Natural killer cell (primary cell): ENCODE measurements around the gene DDIAS. TPM values are rescaled to one million over a fixed set of nuclear protein-coding genes. Genes with fewer than 3 reads are reported as not detected.

Experiments
- ATAC-seq, 3 donors: fragments of 150-1000 bp in 2 of 3; fragments of 200-7000 bp in 1 of 3; cut with Tn5 transposase; 1 replicate in 1 of 3; 2 replicates in 2 of 3; pipeline ENCODE4 v1.10.0; 2021; ENCODE audit warnings: mild to moderate bottlenecking in 2 of 3, moderate library complexity in 2 of 3
- DNase-seq, 2 donors: peaks; one replicate each; pipeline versions ENCODE4 v3.0.0 to v3.0.0-alpha.2; 2013 to 2021; ENCODE audit warnings: mixed read lengths in 1 of 2
- H3K27ac ChIP-seq: one replicate; pipeline ENCODE4 v1.5.1; 2013; ENCODE audit warnings: mild to moderate bottlenecking, low read length
- H3K27me3 ChIP-seq: one replicate; pipeline ENCODE4 v1.6.1; 2013; ENCODE audit warnings: low read length; ENCODE audit not compliant: control insufficient read depth, insufficient read depth
- H3K36me3 ChIP-seq: one replicate; pipeline ENCODE4 v1.6.1; 2013; ENCODE audit warnings: low read length; ENCODE audit not compliant: control insufficient read depth, insufficient read depth
- H3K4me1 ChIP-seq: one replicate; pipeline ENCODE4 v1.6.1; 2013; ENCODE audit warnings: low read length; ENCODE audit not compliant: control insufficient read depth, insufficient read depth
- H3K4me3 ChIP-seq: one replicate; pipeline ENCODE4 v1.5.1; 2013; ENCODE audit warnings: low read length
- H3K9me3 ChIP-seq: one replicate; pipeline ENCODE4 v1.6.1; 2013; ENCODE audit warnings: low read length; ENCODE audit not compliant: control insufficient read depth, insufficient read depth
- H3K27ac Mint-ChIP-seq, 2 donors: one replicate each; pipeline ENCODE4 v1.8.0; 2022; ENCODE audit warnings: mild to moderate bottlenecking in 2 of 2, mixed read lengths in 2 of 2, moderate library complexity in 1 of 2
- H3K27me3 Mint-ChIP-seq, 2 donors: one replicate each; pipeline ENCODE4 v1.8.0; 2022; ENCODE audit warnings: low read depth in 2 of 2, mixed read lengths in 2 of 2
- H3K36me3 Mint-ChIP-seq: one replicate; pipeline ENCODE4 v1.8.0; 2022; ENCODE audit warnings: mixed read lengths
- H3K4me1 Mint-ChIP-seq, 2 donors: one replicate each; pipeline ENCODE4 v1.8.0; 2022; ENCODE audit warnings: mixed read lengths in 2 of 2
- H3K4me3 Mint-ChIP-seq: one replicate; pipeline ENCODE4 v1.8.0; 2022; ENCODE audit warnings: mild to moderate bottlenecking, moderate library complexity, mixed read lengths
- H3K9me3 Mint-ChIP-seq, 2 donors: one replicate each; pipeline ENCODE4 v1.8.0; 2022; ENCODE audit warnings: mixed read lengths in 2 of 2
- whole genome bisulfite sequencing: methylation state at CpG from one replicate; pipeline ENCODE4 v1.1.7; 2013; ENCODE audit warnings: missing lambda C conversion rate; ENCODE audit not compliant: insufficient coverage; 5-methylcytosine and 5-hydroxymethylcytosine counted together
- intact Hi-C: fragments of 100-400 bp; cut with micrococcal nuclease; formaldehyde crosslinking; loops from one replicate; pipeline ENCODE4 v1.14.2; 2022
- total RNA-seq, 4 donors: library from RNA; stranded (reverse); fragments of 120-200 nt in 1 of 4; gene quantifications; one replicate each; pipeline versions ENCODE4 v1.2.3 to v1.2.4, GENCODE V29; 2013 to 2022
- TF ChIP-seq, protein P1 (sequence below): fragments of 200-600 bp; IDR thresholded peaks from one replicate; pipeline ENCODE4 v1.8.0; 2022; ENCODE audit warnings: antibody characterized with exemption

Gene DDIAS
- total RNA-seq, 3 donors from 2014 or later (not counting 1 experiment from before 2014, with no cell fraction given): 0.89 to 2.4 (median 1.8) TPM

DNA sequence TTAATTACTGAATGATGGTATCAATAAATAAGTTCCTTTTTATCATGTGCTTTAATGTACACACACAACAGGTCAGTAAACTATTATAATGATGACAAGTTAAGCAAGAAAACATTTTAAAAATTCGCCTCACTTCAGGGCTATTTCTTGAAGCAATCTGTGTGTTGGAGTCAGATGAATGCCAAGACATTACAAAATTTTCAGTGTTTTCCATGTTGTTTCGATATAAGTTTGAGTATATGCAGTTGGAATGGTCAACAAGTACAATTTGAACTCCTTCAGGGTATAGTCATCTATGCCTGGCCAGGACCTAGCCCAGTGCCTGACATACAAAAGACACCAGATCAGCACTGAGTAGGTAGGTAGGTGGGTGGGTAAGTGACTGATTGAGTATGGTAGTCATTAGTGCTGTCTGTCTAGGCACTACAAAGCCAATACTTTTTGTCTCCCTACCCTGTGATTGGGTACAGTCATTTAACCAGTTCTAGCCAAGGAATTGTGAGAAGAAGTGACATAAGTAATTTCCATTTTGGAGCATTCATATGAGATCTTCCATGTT lies 8.8 kb upstream of the DDIAS start:
- no peak for DNase-seq
- no peaks in the 10 kb centered on the region for H3K27me3 ChIP-seq
- H3K9me3 Mint-ChIP-seq: no peaks in the 10 kb centered on the region
- no peaks in the 10 kb centered on the region for H3K27me3 Mint-ChIP-seq
- H3K4me3 ChIP-seq: no peak overlapping the region
- ATAC-seq: no peak
- no peak overlapping the region for H3K27ac ChIP-seq
- H3K9me3 ChIP-seq: no peaks in the 10 kb centered on the region
- H3K27ac Mint-ChIP-seq: no peak overlapping the region
- WGBS: 78% methylated on average over 2 of the region's 2 CpGs
- TF ChIP-seq, protein P1, sequence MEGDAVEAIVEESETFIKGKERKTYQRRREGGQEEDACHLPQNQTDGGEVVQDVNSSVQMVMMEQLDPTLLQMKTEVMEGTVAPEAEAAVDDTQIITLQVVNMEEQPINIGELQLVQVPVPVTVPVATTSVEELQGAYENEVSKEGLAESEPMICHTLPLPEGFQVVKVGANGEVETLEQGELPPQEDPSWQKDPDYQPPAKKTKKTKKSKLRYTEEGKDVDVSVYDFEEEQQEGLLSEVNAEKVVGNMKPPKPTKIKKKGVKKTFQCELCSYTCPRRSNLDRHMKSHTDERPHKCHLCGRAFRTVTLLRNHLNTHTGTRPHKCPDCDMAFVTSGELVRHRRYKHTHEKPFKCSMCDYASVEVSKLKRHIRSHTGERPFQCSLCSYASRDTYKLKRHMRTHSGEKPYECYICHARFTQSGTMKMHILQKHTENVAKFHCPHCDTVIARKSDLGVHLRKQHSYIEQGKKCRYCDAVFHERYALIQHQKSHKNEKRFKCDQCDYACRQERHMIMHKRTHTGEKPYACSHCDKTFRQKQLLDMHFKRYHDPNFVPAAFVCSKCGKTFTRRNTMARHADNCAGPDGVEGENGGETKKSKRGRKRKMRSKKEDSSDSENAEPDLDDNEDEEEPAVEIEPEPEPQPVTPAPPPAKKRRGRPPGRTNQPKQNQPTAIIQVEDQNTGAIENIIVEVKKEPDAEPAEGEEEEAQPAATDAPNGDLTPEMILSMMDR: no peak
- H3K4me3 Mint-ChIP-seq: no peak overlapping the region
- H3K4me1 ChIP-seq: no peaks in the 10 kb centered on the region
- peaks cover 5 to 17% of the 10 kb centered on the region in 2 donors for H3K4me1 Mint-ChIP-seq
- intact Hi-C loops: no loop called here
- H3K36me3 Mint-ChIP-seq: no peaks in the 10 kb centered on the region
- no peaks in the 10 kb centered on the region for H3K36me3 ChIP-seq

DNA sequence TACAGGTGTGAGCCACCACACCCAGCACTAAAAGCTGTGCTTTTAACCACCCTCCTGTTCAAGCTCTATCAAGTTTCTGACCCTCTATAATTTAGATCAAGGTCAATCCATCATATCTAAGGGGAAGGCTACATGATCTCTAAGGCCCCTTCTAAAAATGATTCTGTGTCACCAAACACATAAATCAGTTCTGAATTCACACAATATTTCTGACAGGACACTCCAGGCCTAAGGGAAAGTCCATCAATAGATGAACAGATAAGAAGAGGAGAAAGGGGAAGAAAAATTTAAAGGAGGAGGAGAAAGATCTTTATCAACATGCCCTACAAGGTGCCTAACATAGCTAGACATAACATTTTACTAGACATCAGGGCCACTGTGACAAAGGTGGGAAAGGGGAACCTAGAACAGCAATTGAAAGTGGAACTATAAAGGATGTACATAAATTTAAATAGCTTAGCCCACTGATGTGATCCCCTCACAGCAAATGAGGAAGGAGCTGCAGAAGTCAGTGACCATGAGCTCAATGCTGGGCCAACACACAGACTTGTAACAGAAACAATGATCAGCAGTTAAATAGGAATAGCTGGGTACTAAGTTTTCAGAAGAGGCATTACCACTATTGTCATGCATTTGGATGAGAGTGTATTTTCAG lies 6.0 kb upstream of the DDIAS start:
- ATAC-seq (no peak), DNase-seq (no peak)
- no peak overlapping the region for H3K27ac Mint-ChIP-seq
- H3K4me1 Mint-ChIP-seq: peaks cover 28 to 40% of the 10 kb centered on the region in 2 donors
- H3K4me1 ChIP-seq: peaks cover 19% of the 10 kb centered on the region
- no peaks in the 10 kb centered on the region for H3K36me3 ChIP-seq
- no peaks in the 10 kb centered on the region for H3K9me3 ChIP-seq
- H3K27me3 Mint-ChIP-seq: no peaks in the 10 kb centered on the region
- H3K27ac ChIP-seq: peak overlapping the region; percentile 47
- no peaks in the 10 kb centered on the region for H3K36me3 Mint-ChIP-seq
- intact Hi-C loops: no loop called here
- no peak overlapping the region for H3K4me3 Mint-ChIP-seq
- TF ChIP-seq, protein P1: no peak
- H3K27me3 ChIP-seq: no peaks in the 10 kb centered on the region
- H3K4me3 ChIP-seq: no peak overlapping the region
- H3K9me3 Mint-ChIP-seq: no peaks in the 10 kb centered on the region

DNA sequence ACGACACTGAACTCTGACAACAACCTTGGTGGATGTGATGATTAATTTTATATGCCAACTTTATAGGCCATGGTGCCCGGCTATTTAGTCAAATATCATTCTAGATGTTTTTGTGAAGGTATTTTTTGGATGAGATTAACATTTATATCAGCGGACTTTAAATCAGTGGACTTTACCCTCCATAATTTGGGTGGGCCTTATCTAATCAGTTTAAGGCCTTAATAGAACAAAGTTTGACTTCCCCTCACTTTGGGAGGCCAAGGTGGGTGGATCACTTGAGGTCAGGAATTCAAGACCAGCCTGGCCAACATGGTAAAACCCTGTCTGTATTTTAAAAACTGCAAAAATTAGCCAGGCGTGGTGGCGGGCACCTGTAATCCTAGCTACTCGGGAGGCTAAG lies 5.4 kb upstream of the DDIAS start:
- peaks cover 24% of the 10 kb centered on the region for H3K4me1 ChIP-seq
- no peaks in the 10 kb centered on the region for H3K36me3 ChIP-seq
- ATAC-seq: no peak
- H3K27me3 ChIP-seq: no peaks in the 10 kb centered on the region
- intact Hi-C loops: no loop called here
- no peaks in the 10 kb centered on the region for H3K27me3 Mint-ChIP-seq
- no peak overlapping the region for H3K27ac Mint-ChIP-seq
- no peak overlapping the region for H3K4me3 ChIP-seq
- 95% methylated on average over 5 of the region's 6 CpGs for WGBS
- H3K9me3 ChIP-seq: no peaks in the 10 kb centered on the region
- no peak for DNase-seq
- H3K36me3 Mint-ChIP-seq: no peaks in the 10 kb centered on the region
- peaks cover 34 to 46% of the 10 kb centered on the region in 2 donors for H3K4me1 Mint-ChIP-seq
- no peaks in the 10 kb centered on the region for H3K9me3 Mint-ChIP-seq
- H3K4me3 Mint-ChIP-seq: no peak overlapping the region
- no peak overlapping the region for H3K27ac ChIP-seq
- TF ChIP-seq, protein P1: no peak

DNA sequence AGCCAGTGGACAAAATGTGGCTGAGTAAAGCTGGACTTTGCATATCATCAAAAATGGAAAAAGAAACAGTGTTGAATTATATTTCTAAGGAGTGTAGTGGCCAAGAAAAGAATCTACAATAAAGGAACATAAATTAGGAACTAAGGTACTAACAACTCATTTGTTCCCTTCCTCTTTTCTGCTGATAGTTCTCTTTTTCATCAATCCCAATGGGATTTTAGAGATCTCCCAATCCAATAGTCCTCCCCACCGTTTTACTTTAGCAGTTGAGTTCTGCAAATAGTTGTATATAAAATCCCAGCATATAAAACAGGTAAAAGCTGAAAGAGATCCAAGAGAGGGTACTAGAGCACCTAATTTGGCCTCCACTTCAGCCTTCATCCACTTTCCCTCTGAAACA lies 3.3 kb upstream of the DDIAS start:
- H3K4me3 Mint-ChIP-seq: no peak overlapping the region
- no peaks in the 10 kb centered on the region for H3K27me3 ChIP-seq
- DNase-seq (no peak), ATAC-seq (no peak)
- H3K4me1 ChIP-seq: peaks cover 32% of the 10 kb centered on the region
- H3K36me3 ChIP-seq: no peaks in the 10 kb centered on the region
- no peak overlapping the region for H3K27ac Mint-ChIP-seq
- H3K9me3 Mint-ChIP-seq: no peaks in the 10 kb centered on the region
- H3K36me3 Mint-ChIP-seq: no peaks in the 10 kb centered on the region
- H3K4me1 Mint-ChIP-seq: peaks cover 50 to 63% of the 10 kb centered on the region in 2 donors
- H3K27ac ChIP-seq: no peak overlapping the region
- H3K9me3 ChIP-seq: no peaks in the 10 kb centered on the region
- H3K27me3 Mint-ChIP-seq: no peaks in the 10 kb centered on the region
- intact Hi-C loops: no loop called here
- no peak overlapping the region for H3K4me3 ChIP-seq
- TF ChIP-seq, protein P1: no peak
- 20% methylated on average over 1 of the region's 1 CpG for WGBS
